NCI-H345 treated with DMSO at 0.1 percent for 48 hours (cell line): Measurements from ENCODE around the gene SLC15A3.
A peak's percentile ranks its signal among the peaks of the same experiment; 100 is the strongest.

Experiments
- DNase-seq: peaks from one replicate; lab custom pipeline; 2025; ENCODE audit not compliant: unreplicated experiment; lab: John Stamatoyannopoulos, UW

Gene SLC15A3

GRCh38 chr11:60947700-60948099 is 4.3 kb downstream of the SLC15A3 start:
- no peak for DNase-seq

DNA sequence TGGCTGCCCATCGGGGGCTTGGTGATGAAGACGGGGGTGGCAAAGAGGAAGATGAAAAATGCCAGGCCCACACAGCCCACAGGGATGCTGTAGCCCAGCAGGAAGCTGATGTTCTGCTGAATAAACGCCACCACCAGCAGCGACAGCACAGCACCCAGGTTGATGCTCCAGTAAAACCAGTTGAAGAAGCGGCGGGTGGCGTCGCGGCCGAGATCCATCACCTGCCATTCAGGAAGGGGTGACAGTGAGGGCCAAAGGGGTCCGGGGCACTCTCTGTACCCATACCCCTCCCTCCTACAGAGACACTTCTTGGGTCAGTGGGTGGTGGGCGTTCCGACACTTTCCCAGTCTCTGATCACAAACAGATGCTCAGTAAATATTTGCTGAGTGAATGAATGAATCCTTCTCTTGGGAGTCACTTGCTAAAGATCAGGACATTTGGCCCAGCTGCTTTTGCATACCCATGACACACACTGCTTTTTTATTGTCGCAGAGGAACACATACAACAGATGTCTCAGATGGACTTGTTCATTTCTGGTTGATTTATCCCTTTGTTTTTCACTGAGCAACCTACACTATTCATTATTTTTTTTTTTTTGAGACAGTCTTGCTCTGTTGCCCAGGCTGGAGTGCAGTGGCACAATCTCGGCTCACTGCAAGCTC is 5.2 kb downstream of the SLC15A3 start:
- DNase-seq, result peak; percentile 89

GRCh38 chr11:60945295-60945667 is 6.7 kb downstream of the SLC15A3 start:
- DNase-seq, result no peak

DNA sequence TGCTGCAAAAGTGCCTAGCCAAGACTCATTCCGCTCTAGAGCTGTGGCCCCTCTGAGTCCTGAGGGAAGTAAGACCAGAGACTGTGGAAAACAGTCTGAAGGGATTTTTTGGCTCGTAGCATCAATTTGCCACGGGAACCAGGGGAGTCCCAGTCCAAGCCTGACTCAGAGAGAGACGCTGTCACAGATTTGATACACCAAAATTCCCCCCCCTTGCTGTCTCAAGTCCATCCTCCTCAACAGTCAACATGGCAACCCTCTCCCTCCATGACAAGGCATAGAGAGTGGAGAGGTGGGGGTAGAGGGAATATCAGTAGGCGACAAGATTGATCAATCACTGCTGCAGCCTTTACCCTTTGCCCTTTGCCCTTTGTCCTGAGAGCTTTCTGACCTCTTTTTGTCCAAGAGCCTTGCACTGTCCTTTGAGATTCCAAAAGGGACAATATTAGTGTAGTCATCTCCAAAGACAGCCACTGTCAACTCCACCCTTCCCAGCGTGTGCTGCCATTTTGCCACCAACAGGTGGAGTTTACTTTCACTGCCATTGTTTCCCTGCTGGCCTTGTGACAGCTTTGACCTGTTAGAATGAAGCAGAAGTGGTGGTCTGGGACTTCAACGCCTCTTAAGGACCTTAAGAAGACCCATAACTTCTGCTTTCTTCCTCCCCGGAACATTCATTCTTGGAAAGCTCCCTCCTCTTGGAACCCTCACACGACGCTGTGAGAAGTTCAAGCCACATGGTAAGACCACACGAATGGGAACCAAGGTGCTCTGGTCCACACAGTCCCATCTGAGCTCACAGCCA is 7.3 kb downstream of the SLC15A3 start:
- no peak for DNase-seq

GRCh38 chr11:60942970-60943565 is 8.9 kb downstream of the SLC15A3 start:
- DNase-seq, result peak; percentile 83

DNA sequence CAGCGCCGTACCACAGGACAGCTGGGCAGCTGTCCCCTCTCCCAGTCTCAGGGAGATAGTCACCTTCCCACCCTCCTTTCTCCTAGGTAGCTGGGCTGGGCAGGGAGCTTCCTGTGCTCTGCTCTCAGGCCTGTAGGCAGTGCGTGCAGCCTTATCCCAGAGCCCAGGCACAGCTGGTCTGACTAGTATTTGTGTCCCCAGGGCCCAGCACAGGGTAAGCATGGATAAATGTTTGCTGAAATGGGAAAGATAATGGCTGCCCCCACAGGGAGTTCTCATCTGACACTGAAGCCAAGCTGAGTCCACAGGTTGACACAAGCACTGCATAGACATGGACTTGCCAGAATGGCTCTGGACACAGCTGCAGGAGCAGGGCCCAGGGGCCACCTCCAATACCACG is 9.8 kb downstream of the SLC15A3 start:
- peak; percentile 82 for DNase-seq

DNA sequence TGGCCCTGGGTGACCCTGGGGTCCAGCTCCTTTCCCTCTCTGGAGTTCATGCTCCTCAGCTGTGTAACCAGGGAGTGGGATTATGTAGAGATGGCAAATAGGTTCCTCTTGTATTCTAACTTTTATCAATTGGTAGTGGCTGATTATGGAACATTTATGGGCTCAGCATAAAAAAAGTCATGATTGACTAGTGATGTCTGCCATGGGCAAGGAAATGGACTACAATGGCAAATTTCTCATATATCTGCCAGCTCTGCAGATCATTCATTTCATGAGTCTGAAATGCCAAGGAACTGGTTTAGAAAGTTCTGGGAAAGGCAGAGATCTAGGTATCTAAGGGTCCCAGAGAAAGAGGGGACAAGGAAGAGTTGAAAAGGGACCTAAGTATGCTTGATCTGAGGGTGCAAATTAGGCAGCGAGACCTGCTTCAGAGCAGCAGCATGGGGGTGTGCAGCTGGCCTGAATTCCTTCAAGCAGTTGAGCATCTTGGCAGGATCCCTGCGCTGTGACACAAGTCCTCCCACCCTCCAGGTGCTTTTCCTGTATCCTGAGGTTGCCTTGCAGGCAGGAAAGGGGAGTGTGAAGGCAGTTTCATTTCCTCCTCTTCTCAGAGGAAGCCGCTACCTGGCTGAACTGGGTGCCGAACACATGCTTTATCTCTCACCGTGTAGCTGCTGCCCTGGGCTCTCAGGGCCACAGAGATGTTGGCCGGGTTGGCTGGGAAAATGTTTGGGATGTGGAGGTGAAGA is 10.4 kb downstream of the SLC15A3 start:
- DNase-seq, result no peak

GRCh38 chr11:60939855-60940254 is 12.1 kb downstream of the SLC15A3 start:
- no peak for DNase-seq

GRCh38 chr11:60939301-60939700 is 12.7 kb downstream of the SLC15A3 start:
- no peak for DNase-seq

GRCh38 chr11:60938500-60938899 is 13.5 kb downstream of the SLC15A3 start:
- no peak for DNase-seq

GRCh38 chr11:60937811-60938210 is 14.2 kb downstream of the SLC15A3 start:
- DNase-seq, result no peak

- no peak for DNase-seq
These were observed 14.8 kb downstream of the SLC15A3 start for GRCh38 chr11:60937144-60937527.

DNA sequence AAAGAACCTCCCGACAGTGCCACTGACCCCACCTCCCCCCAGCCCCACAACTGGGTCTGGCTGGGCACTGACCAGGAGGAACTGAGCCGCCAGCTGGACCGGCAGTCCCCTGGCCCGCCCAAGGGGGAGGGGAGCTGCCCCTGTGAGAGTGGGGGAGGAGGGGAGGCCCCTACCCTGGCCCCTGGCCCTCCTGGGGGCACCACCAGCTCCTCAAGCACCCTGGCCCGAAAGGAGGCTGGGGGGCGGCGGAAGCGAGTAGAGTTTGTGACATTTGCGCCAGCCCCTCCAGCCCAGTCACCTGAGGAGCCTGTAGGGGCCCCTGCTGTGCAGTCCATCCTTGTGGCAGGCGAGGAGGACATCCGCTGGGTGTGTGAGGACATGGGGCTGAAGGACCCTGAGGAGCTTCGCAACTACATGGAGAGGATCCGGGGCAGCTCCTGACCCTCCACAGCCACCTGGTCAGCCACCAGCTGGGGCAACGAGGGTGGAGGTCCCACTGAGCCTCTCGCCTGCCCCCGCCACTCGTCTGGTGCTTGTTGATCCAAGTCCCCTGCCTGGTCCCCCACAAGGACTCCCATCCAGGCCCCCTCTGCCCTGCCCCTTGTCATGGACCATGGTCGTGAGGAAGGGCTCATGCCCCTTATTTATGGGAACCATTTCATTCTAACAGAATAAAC is 15.4 kb downstream of the SLC15A3 start:
- DNase-seq, result no peak

DNA sequence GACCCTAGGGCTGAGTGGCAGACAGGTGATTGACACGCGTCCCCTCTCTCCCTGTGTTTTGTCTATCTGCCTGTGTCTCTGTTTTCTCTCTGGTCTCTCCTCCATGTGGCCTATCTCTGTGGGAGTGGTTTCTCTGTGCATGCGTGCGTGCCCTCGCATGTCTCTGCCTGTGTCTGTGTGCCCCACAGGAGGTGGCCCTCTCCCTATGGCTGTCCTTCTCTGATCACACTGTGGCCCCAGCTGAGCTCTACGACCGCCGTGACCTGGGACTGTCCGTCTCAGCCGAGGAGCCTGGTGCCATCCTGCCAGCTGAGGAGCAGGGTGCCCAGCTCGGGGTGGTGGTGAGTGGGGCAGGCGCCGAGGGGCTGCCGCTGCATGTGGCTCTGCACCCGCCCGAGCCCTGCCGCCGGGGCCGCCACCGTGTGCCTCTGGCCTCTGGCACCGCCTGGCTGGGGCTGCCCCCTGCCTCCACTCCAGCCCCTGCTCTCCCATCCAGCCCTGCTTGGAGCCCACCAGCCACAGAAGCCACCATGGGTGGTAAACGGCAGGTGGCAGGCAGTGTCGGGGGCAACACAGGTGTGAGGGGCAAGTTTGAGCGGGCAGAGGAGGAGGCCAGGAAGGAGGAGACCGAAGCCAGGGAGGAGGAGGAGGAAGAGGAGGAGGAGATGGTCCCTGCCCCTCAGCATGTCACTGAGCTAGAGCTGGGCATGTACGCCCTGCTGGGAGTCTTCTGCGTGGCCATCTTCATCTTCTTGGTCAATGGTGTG is 16.1 kb downstream of the SLC15A3 start:
- DNase-seq, result no peak

GRCh38 chr11:60934790-60935605 is 17.0 kb downstream of the SLC15A3 start:
- DNase-seq, result no peak

DNA sequence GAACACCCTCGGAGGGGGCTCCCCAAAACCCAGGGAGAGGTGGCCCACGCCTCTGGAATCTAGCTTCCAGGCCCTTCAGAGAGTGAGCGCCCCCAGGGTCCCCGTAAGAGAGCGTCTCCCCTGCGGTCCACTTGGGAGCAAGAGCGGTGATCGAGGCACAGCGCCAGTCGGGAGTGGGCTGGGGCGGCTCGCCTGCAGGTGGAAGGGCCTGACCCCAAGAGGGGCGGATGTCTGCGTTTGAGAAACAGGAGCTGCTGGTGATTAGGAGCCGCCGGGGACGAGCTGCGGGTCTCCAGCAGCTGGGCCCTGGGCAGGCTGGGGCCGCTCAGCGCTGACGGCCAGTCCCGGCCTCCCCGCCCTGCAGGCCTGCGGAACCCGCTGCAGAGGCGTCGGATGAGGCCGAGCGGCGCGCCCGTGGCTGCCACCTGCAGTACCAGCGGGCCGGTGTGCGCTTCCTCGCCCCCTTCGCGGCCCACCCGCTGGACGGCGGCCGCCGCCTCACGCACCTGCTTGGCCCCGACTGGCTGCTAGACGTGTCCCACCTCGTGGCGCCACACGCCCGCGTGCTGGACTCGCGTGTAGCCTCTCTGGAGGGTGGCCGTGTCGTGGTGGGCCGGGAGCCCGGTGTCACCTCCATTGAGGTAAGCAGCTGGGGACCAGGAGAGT is 17.7 kb downstream of the SLC15A3 start:
- DNase-seq, result no peak

GRCh38 chr11:60933416-60934123 is 18.4 kb downstream of the SLC15A3 start:
- DNase-seq, result no peak
